HepG2 (cell line): Measurements from ENCODE around the gene CDC14B. TPM values are rescaled to one million over a fixed set of nuclear protein-coding genes. Genes with fewer than 3 reads are reported as not detected.

Experiments
- AGO2 ChIP-seq: fragments of 200-400 bp; formaldehyde crosslinking; optimal IDR thresholded peaks from 2 replicates; pipeline ENCODE3; 2017; ENCODE audit warnings: mild to moderate bottlenecking, low read depth, low read length, moderate library complexity
- CENPX ChIP-seq: sonication (generic); formaldehyde crosslinking; IDR thresholded peaks from 2 replicates; pipeline ENCODE4 v1.9.0; 2021; ENCODE audit warnings: mild to moderate bottlenecking, missing genetic modification reagents, moderate library complexity
- CTCF ChIP-seq: sonication (generic); formaldehyde crosslinking; IDR thresholded peaks from 2 replicates; pipeline ENCODE4 v1.5.0; 2020; ENCODE audit warnings: mild to moderate bottlenecking, missing genetic modification reagents, moderate library complexity
- HNRNPK ChIP-seq: fragments of 200-400 bp; formaldehyde crosslinking; IDR thresholded peaks from 2 replicates; pipeline ENCODE4 v1.6.1; 2018; ENCODE audit warnings: low read length, low read depth, moderate library complexity, mild to moderate bottlenecking; ENCODE audit not compliant: poor library complexity, severe bottlenecking
- KAT7 ChIP-seq: IDR thresholded peaks from 2 replicates; pipeline ENCODE4 v1.6.1; 2018; ENCODE audit warnings: borderline replicate concordance, missing compliant biosample characterization
- KDM6A ChIP-seq: IDR thresholded peaks from 2 replicates; pipeline ENCODE4 v1.6.1; 2016; ENCODE audit warnings: low read depth
- MEIS2 ChIP-seq: sonication (generic); formaldehyde crosslinking; IDR thresholded peaks from 2 replicates; pipeline ENCODE4 v1.9.0; 2021; ENCODE audit warnings: mild to moderate bottlenecking, missing genetic modification reagents
- MXD3 ChIP-seq: IDR thresholded peaks from 2 replicates; pipeline ENCODE4 v1.6.1; 2016; ENCODE audit warnings: mild to moderate bottlenecking, missing biosample characterization, missing genetic modification reagents
- NFKB2 ChIP-seq: sonication (generic); formaldehyde crosslinking; IDR thresholded peaks from 2 replicates; pipeline ENCODE4 v1.4.0; 2020; ENCODE audit warnings: missing genetic modification reagents, borderline replicate concordance
- PAWR ChIP-seq: sonication (generic); formaldehyde crosslinking; IDR thresholded peaks from 2 replicates; pipeline ENCODE4 v1.4.0; 2020; ENCODE audit warnings: missing genetic modification reagents, mild to moderate bottlenecking, borderline replicate concordance
- POLR2AphosphoS5 ChIP-seq: IDR thresholded peaks from 2 replicates; pipeline ENCODE4 v1.6.1; 2012; ENCODE audit warnings: low read depth, low read length
- RBM22 ChIP-seq: fragments of 200-400 bp; formaldehyde crosslinking; optimal IDR thresholded peaks from 2 replicates; pipeline ENCODE3; 2017; ENCODE audit warnings: mild to moderate bottlenecking, low read length, moderate library complexity
- ZBTB37 ChIP-seq: sonication (generic); formaldehyde crosslinking; IDR thresholded peaks from 2 replicates; pipeline ENCODE4 v1.4.0; 2020; ENCODE audit warnings: mild to moderate bottlenecking, missing genetic modification reagents
- ZNF136 ChIP-seq: sonication (generic); formaldehyde crosslinking; IDR thresholded peaks from 2 replicates; pipeline ENCODE4 v1.8.1; 2022; ENCODE audit warnings: low read depth, mild to moderate bottlenecking, moderate library complexity, missing genetic modification reagents
- ZNF589 ChIP-seq: sonication (generic); formaldehyde crosslinking; conservative IDR thresholded peaks from 2 replicates; pipeline ENCODE4 v1.8.0; 2022; ENCODE audit warnings: mild to moderate bottlenecking, moderate library complexity, missing genetic modification reagents
- ZNF687 ChIP-seq: sonication (generic); formaldehyde crosslinking; IDR thresholded peaks from 2 replicates; pipeline ENCODE4 v1.5.1; 2020; ENCODE audit warnings: mild to moderate bottlenecking, missing genetic modification reagents, moderate library complexity
- ZNF724P ChIP-seq: sonication (generic); formaldehyde crosslinking; IDR thresholded peaks from 2 replicates; pipeline ENCODE4 v1.8.0; 2022; ENCODE audit warnings: missing genetic modification reagents, borderline replicate concordance
- ZNF782 ChIP-seq: sonication (generic); formaldehyde crosslinking; IDR thresholded peaks from 2 replicates; pipeline ENCODE4 v1.4.0; 2020; ENCODE audit warnings: missing genetic modification reagents, mild to moderate bottlenecking, borderline replicate concordance
- ZSCAN30 ChIP-seq: sonication (generic); formaldehyde crosslinking; IDR thresholded peaks from 2 replicates; pipeline ENCODE4 v1.5.0; 2020; ENCODE audit warnings: mild to moderate bottlenecking, missing genetic modification reagents
- polyA plus RNA-seq, 8 experiments: library from polyadenylated mRNA; depleted of rRNA in 3 of 8; stranded (reverse) in 7 of 8; unstranded in 1 of 8; fragments of >200 nt; fragmentation: Illumina TruSeq in 4 of 8; extraction: Trizol in 4 of 8; gene quantifications; 2 replicates each; pipeline versions ENCODE4 v1.2.1 to v1.2.3, GENCODE V29; 2011 to 2016; ENCODE audit warnings: low read depth in 4 of 8, missing spikeins in 1 of 8, mixed read lengths in 1 of 8; ENCODE audit not compliant: insufficient read depth in 1 of 8
- total RNA-seq, 5 experiments: library from RNA; depleted of rRNA; stranded (reverse); fragments of >200 nt; fragmentation: Illumina TruSeq; extraction: Trizol; gene quantifications; 2 replicates each; pipeline ENCODE4 v1.2.3, GENCODE V29; 2016; ENCODE audit warnings: low read depth in 1 of 5

Gene CDC14B
- total and polyA plus RNA-seq, 2 of the 13 experiments (the other 11 are each of a cell fraction or from before 2014, with no cell fraction given), result 25.8 to 33.3 TPM

- TF ChIP-seq CTCF (CRISPR knock-in tag) (0 out of 2 replicates have a peak, but pooled peaks have one; percentile 2), KAT7 (CRISPR knock-in tag) (no peak), ZBTB37 (CRISPR knock-in tag) (no peak), ZNF136 (0 out of 2 replicates have a peak, but pooled peaks have one; percentile 3), MEIS2 (CRISPR knock-in tag) (0 out of 2 replicates have a peak, but pooled peaks have one; percentile 22), RBM22 (no peak), NFKB2 (0 out of 2 replicates have a peak, but pooled peaks have one; percentile 35), POLR2AphosphoS5 (peak; percentile 18; the same call in 1 of the 2 replicates), ZNF724P (CRISPR knock-in tag) (peak; percentile 53; the same call in 1 of the 2 replicates), ZNF589 (CRISPR knock-in tag) (0 out of 2 replicates have a peak, but pooled peaks have one; percentile 27), PAWR (no peak), ZNF782 (CRISPR knock-in tag) (0 out of 2 replicates have a peak, but pooled peaks have one; percentile 20), MXD3 (CRISPR knock-in tag) (peak; percentile 36; the same call in 1 of the 2 replicates), HNRNPK (no peak), ZNF687 (CRISPR knock-in tag) (peak; percentile 89), KDM6A (CRISPR knock-in tag) (no peak), CENPX (CRISPR knock-in tag) (no peak), ZSCAN30 (no peak), AGO2 (peak; percentile 54)
Measured at GRCh38 chr9:96491880-96492525, 127.6 kb downstream of the CDC14B start (continued).
